H9 (cell line): Measurements from ENCODE around the gene SLC15A3. TPM values are rescaled to one million over a fixed set of nuclear protein-coding genes. Genes with fewer than 3 reads are reported as not detected.

Experiments used
- DNase-seq: peaks from one replicate; pipeline ENCODE4 v3.0.0-alpha.2; 2017
- H2AFZ ChIP-seq: one replicate; pipeline ENCODE4 v1.6.1; 2013; ENCODE audit warnings: mild to moderate bottlenecking, low read length, control low read depth, moderate library complexity
- H2AK5ac ChIP-seq: 2 replicates; pipeline ENCODE4 v1.6.1; 2013; ENCODE audit warnings: low read length, control low read depth, mixed read lengths; ENCODE audit not compliant: insufficient read length
- H2BK120ac ChIP-seq: one replicate; pipeline ENCODE4 v1.6.1; 2013; ENCODE audit warnings: low read depth, mild to moderate bottlenecking, low read length, control low read depth, inconsistent platforms; ENCODE audit not compliant: poor library complexity, severe bottlenecking
- H2BK12ac ChIP-seq: 2 replicates; pipeline ENCODE4 v1.6.1; 2013; ENCODE audit warnings: low read length, control low read depth, mixed read lengths, low read depth; ENCODE audit not compliant: insufficient read length
- H2BK15ac ChIP-seq: 2 replicates; pipeline ENCODE4 v1.6.1; 2013; ENCODE audit warnings: low read depth, low read length, control low read depth
- H2BK20ac ChIP-seq: one replicate; pipeline ENCODE4 v1.6.1; 2013; ENCODE audit warnings: low read depth, mild to moderate bottlenecking, low read length, control low read depth, inconsistent platforms; ENCODE audit not compliant: poor library complexity, severe bottlenecking
- H2BK5ac ChIP-seq: 2 replicates; pipeline ENCODE4 v1.6.1; 2013; ENCODE audit warnings: low read length, control low read depth, mixed read lengths; ENCODE audit not compliant: insufficient read length
- H3K14ac ChIP-seq: 2 replicates; pipeline ENCODE4 v1.6.1; 2013; ENCODE audit warnings: low read length, control low read depth; ENCODE audit not compliant: insufficient read depth
- H3K18ac ChIP-seq: 2 replicates; pipeline ENCODE4 v1.6.1; 2013; ENCODE audit warnings: low read depth, mild to moderate bottlenecking, mixed read lengths, low read length, control low read depth; ENCODE audit not compliant: insufficient read length
- H3K23ac ChIP-seq: 2 replicates; pipeline ENCODE4 v1.6.1; 2013; ENCODE audit warnings: low read length, control low read depth, mixed read lengths, low read depth; ENCODE audit not compliant: insufficient read length
- H3K23me2 ChIP-seq: 2 replicates; pipeline ENCODE4 v1.6.1; 2013; ENCODE audit warnings: low read depth, mild to moderate bottlenecking, mixed read lengths, low read length, control low read depth; ENCODE audit not compliant: insufficient read length, poor library complexity, severe bottlenecking
- H3K27ac ChIP-seq: 2 replicates; pipeline ENCODE4 v1.5.1; 2013; ENCODE audit warnings: low read length, control low read depth, mixed read lengths, low read depth; ENCODE audit not compliant: insufficient read length
- H3K27me3 ChIP-seq: 2 replicates; pipeline ENCODE4 v1.6.1; 2013; ENCODE audit warnings: low read length, control low read depth, inconsistent platforms; ENCODE audit not compliant: insufficient read depth
- H3K4ac ChIP-seq: 2 replicates; pipeline ENCODE4 v1.6.1; 2013; ENCODE audit warnings: low read depth, mild to moderate bottlenecking, control low read depth, inconsistent platforms, low read length, moderate library complexity
- H3K4me1 ChIP-seq: 2 replicates; pipeline ENCODE4 v1.6.1; 2013; ENCODE audit warnings: low read length, control low read depth, inconsistent platforms; ENCODE audit not compliant: insufficient read depth
- H3K4me2 ChIP-seq: 2 replicates; pipeline ENCODE4 v1.6.1; 2013; ENCODE audit warnings: low read length, control low read depth, mixed read lengths; ENCODE audit not compliant: insufficient read length, insufficient read depth
- H3K56ac ChIP-seq: 2 replicates; pipeline ENCODE4 v1.6.1; 2013; ENCODE audit warnings: low read depth, mild to moderate bottlenecking, mixed read lengths, low read length, control low read depth; ENCODE audit not compliant: insufficient read length
- H3K79me1 ChIP-seq: 2 replicates; pipeline ENCODE4 v1.6.1; 2013; ENCODE audit warnings: low read depth, mild to moderate bottlenecking, moderate library complexity, low read length, control low read depth, inconsistent platforms; ENCODE audit not compliant: insufficient read depth, poor library complexity, severe bottlenecking
- H3K79me2 ChIP-seq: 2 replicates; pipeline ENCODE4 v1.6.1; 2013; ENCODE audit warnings: low read length, control low read depth, inconsistent platforms; ENCODE audit not compliant: insufficient read depth
- H3K9ac ChIP-seq: 2 replicates; pipeline ENCODE4 v1.6.1; 2013; ENCODE audit warnings: low read length, control low read depth, mixed read lengths; ENCODE audit not compliant: insufficient read length; ENCODE audit errors: extremely low read depth
- H3K9me3 ChIP-seq: one replicate; pipeline ENCODE4 v1.6.1; 2013; ENCODE audit warnings: low read depth, low read length, inconsistent platforms; ENCODE audit not compliant: control insufficient read depth
- H3T11ph ChIP-seq: one replicate; pipeline ENCODE4 v1.6.1; 2013; ENCODE audit warnings: mild to moderate bottlenecking, low read length, control low read depth, inconsistent platforms
- H4K20me1 ChIP-seq: one replicate; pipeline ENCODE4 v1.6.1; 2013; ENCODE audit not compliant: control insufficient read depth, insufficient read length, insufficient read depth
- H4K5ac ChIP-seq: 2 replicates; pipeline ENCODE4 v1.6.1; 2013; ENCODE audit warnings: low read depth, mild to moderate bottlenecking, mixed read lengths, low read length, control low read depth; ENCODE audit not compliant: insufficient read length
- H4K8ac ChIP-seq: replicated peaks from 2 replicates; pipeline ENCODE4 v1.6.1; 2013; ENCODE audit warnings: low read length, control low read depth, mixed read lengths, low read depth; ENCODE audit not compliant: insufficient read length
- H4K91ac ChIP-seq: 2 replicates; pipeline ENCODE4 v1.6.1; 2013; ENCODE audit warnings: low read depth, mild to moderate bottlenecking, moderate library complexity, mixed read lengths, low read length, control low read depth; ENCODE audit not compliant: insufficient read length
- H3K27ac Mint-ChIP-seq, 3 experiments: 2 replicates in 2 of 3; 3 replicates in 1 of 3; pipeline ENCODE4 v1.8.0; 2020 to 2021; ENCODE audit warnings: mixed read lengths in 3 of 3, mild to moderate bottlenecking in 1 of 3, moderate library complexity in 1 of 3
- H3K27me3 Mint-ChIP-seq: 2 replicates; pipeline ENCODE4 v1.8.0; 2021; ENCODE audit warnings: low read depth, mild to moderate bottlenecking, moderate library complexity, mixed read lengths
- H3K36me3 Mint-ChIP-seq, 3 experiments: 2 replicates in 2 of 3; 3 replicates in 1 of 3; pipeline ENCODE4 v1.8.0; 2020 to 2021; ENCODE audit warnings: low read depth in 3 of 3, mixed read lengths in 3 of 3; ENCODE audit not compliant: insufficient read depth in 1 of 3
- H3K4me1 Mint-ChIP-seq, 2 experiments: 2 replicates each; pipeline ENCODE4 v1.8.0; 2020; ENCODE audit warnings: mixed read lengths in 2 of 2
- H3K4me3 Mint-ChIP-seq, 2 experiments: 2 replicates in 1 of 2; 3 replicates in 1 of 2; pipeline ENCODE4 v1.8.0; 2020 to 2021; ENCODE audit warnings: mild to moderate bottlenecking in 2 of 2, mixed read lengths in 2 of 2, moderate library complexity in 1 of 2
- H3K9me3 Mint-ChIP-seq, 2 experiments: 2 replicates in 1 of 2; 3 replicates in 1 of 2; pipeline ENCODE4 v1.8.0; 2020; ENCODE audit warnings: mild to moderate bottlenecking in 2 of 2, mixed read lengths in 2 of 2, moderate library complexity in 1 of 2
- CTCF ChIP-seq: fragments of 200-600 bp; sonication (generic); conservative IDR thresholded peaks from 3 replicates; pipeline ENCODE4 v1.8.0; 2021; ENCODE audit warnings: antibody characterized with exemption, mild to moderate bottlenecking
- WGBS: extraction: QIAGEN DNeasy Blood & Tissue Kit; methylation state at CpG from one replicate; pipeline ENCODE4 v1.1.7; 2013; ENCODE audit warnings: missing lambda C conversion rate, low lambda C conversion rate, mixed read lengths; ENCODE audit not compliant: insufficient read length; ENCODE audit errors: extremely low coverage; 5-methylcytosine and 5-hydroxymethylcytosine counted together
- total RNA-seq: library from RNA; stranded (reverse); gene quantifications from 2 replicates; pipeline ENCODE4 v1.2.1, GENCODE V29; 2021

Gene SLC15A3
- total RNA-seq, 1 experiment from 2014 or later = 7.0 TPM

DNA sequence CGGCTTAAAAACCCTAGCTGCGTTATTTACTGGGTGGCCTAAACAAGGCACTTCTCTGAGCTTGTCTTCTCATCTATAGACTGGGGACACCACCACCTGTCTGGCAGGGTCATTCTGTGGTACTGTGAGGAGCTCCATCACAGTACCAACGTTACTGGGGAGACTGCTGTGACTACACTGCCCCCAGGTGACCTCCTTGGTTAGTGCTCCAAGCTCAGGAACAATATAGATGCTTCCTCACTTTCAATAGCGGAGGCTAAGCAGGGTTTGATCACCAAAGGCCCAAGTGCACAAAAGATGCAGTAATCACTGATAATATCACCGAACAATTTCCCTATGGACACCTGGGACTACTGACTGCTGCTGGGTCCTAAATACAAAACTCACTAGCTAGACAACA, 64.4 kb downstream of the SLC15A3 start:
- Histone ChIP-seq H3K14ac (no peak overlapping the region), H3K9ac (no peak overlapping the region), H2BK12ac (no peak overlapping the region), H3K4me1 (no peaks in the 10 kb centered on the region), H2AK5ac (no peak overlapping the region), H2BK15ac (no peak overlapping the region), H2BK120ac (no peak overlapping the region), H2BK5ac (no peak overlapping the region), H3K79me1 (no peaks in the 10 kb centered on the region), H3K56ac (no peak overlapping the region), H4K20me1 (no peaks in the 10 kb centered on the region), H3K9me3 (no peaks in the 10 kb centered on the region), H3K79me2 (no peaks in the 10 kb centered on the region), H3T11ph (no peak overlapping the region), H4K5ac (no peak overlapping the region), H3K27ac (no peak overlapping the region), H3K27me3 (no peaks in the 10 kb centered on the region), H3K4ac (no peak overlapping the region), H3K18ac (no peak overlapping the region), H4K91ac (no peak overlapping the region), H2AFZ (no peak overlapping the region), H4K8ac (no peak overlapping the region), H3K4me2 (no peak overlapping the region), H2BK20ac (no peak overlapping the region), H3K23ac (no peak overlapping the region), H3K23me2 (no peaks in the 10 kb centered on the region)
- Mint-ChIP-seq H3K27ac (no peak overlapping the region), H3K36me3 (peaks cover 0 to 28% (median 2%) of the 10 kb centered on the region in 3 experiments; a peak in 4 of 7 replicates), H3K9me3 (no peaks in the 10 kb centered on the region; a peak in 1 of 5 replicates), H3K4me1 (no peaks in the 10 kb centered on the region), H3K27me3 (no peaks in the 10 kb centered on the region), H3K4me3 (no peak overlapping the region)
- no CpG with 5 or more reads among the region's 5 CpGs for WGBS
- TF ChIP-seq CTCF = peak; percentile 75
- DNase-seq = peak; percentile 58

Other genes with a start within 250 kb of the SLC15A3 start
- gene MS4A18, start 227.5 kb downstream of the SLC15A3 start, total RNA-seq = not detected in 2 replicates
- 0.11 TPM in 1 of 2 replicates, not detected in the other for gene MS4A15, start 195.3 kb downstream of the SLC15A3 start, total RNA-seq
- gene MS4A10, start 166.8 kb downstream of the SLC15A3 start, total RNA-seq = not detected in 2 replicates
- 82.3 and 84.3 TPM in 2 replicates for gene CCDC86, start 110.1 kb downstream of the SLC15A3 start, total RNA-seq
- 0.07 TPM in 1 of 2 replicates, not detected in the other for gene PTGDR2, start 96.2 kb downstream of the SLC15A3 start, total RNA-seq
- not detected in 2 replicates for gene ZP1, start 84.6 kb downstream of the SLC15A3 start, total RNA-seq
- 130 and 132 TPM in 2 replicates for gene PRPF19, start 45.6 kb downstream of the SLC15A3 start, total RNA-seq
- gene TMEM109, start 38.0 kb downstream of the SLC15A3 start, total RNA-seq = 36.4 and 38.0 TPM in 2 replicates
- gene TMEM132A, start 27.7 kb downstream of the SLC15A3 start, total RNA-seq = 84.5 and 95.5 TPM in 2 replicates
- gene CD6, start 19.5 kb upstream of the SLC15A3 start, total RNA-seq = not detected in 2 replicates
- not detected in 2 replicates for gene CD5, start 150.3 kb upstream of the SLC15A3 start, total RNA-seq
- 17.3 and 19.0 TPM in 2 replicates for gene VPS37C, start 209.2 kb upstream of the SLC15A3 start, total RNA-seq